Uterus (tissue), 2 donors: ENCODE results near the gene ZNF853.
A peak's percentile ranks its signal among the peaks of the same experiment; 100 is the strongest.

Experiments used
- CTCF ChIP-seq, 4 experiments: fragments of 200-600 bp in 2 of 4; fragments of 450-650 bp in 2 of 4; sonication (generic) in 2 of 4; IDR thresholded peaks; one replicate each; pipeline ENCODE4 v1.5.1; 2016 to 2019; ENCODE audit warnings: antibody characterized with exemption in 4 of 4, mild to moderate bottlenecking in 2 of 4, moderate library complexity in 1 of 4
- POLR2A ChIP-seq, 2 donors: fragments of 450-650 bp; IDR thresholded peaks; one replicate each; pipeline ENCODE4 v1.6.1; 2016; ENCODE audit warnings: antibody characterized with exemption in 2 of 2, mild to moderate bottlenecking in 1 of 2, moderate library complexity in 1 of 2

DNA sequence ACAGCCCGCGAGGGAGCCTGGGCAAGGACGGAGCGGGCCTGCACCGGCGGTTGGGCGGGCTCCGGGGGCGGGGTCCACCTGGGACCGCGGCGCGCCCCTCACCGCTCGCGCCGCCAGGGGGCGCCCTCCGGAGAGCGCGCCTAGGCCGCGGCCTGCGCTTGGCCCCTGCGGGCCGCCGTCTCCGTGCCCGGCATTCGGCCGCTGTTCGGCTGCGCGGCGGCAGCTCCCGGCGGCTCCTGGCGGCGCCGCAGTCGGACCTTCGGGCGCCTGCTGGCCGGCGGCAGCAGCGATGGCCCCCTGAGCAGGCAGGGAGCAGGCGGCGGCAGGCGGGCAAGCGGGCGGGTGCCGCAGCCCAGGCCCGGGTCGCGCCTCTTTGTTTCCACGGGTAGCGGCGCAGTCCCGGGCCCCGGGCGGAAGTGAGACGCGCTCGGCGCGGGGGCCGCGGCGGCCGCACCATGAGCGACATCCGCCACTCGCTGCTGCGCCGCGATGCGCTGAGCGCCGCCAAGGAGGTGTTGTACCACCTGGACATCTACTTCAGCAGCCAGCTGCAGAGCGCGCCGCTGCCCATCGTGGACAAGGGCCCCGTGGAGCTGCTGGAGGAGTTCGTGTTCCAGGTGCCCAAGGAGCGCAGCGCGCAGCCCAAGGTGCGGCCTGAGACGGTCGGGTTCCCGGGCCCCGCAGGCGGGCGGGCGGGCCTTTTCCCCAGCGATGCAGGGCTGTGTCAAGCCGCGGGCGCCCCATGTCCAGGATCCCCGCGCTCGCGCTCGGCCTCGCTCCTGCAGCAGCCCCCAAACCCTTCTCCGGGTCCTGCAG, 25.4 kb upstream of the ZNF853 start, which contains the start of gene INTS15:
- TF ChIP-seq POLR2A (IDR thresholded peaks at IDR 0.05) (peak; percentile 40 to 74), CTCF (IDR thresholded peaks at IDR 0.05) (peak; percentile 42 to 97 (median 93))
